Fibroblast of villous mesenchyme (primary cell): ENCODE measurements around the gene MFSD8. TPM values are rescaled to one million over a fixed set of nuclear protein-coding genes. Genes with fewer than 3 reads are reported as not detected.
"Not testable (repeated sequence)": the region's sequence is repeated elsewhere in the genome, so short reads cannot be mapped to it uniquely, and the experiment has no call there.

Source experiments
- DNase-seq: peaks from one replicate; pipeline ENCODE4 v3.0.0-alpha.2; 2010; ENCODE audit warnings: low read depth
- H3K4me3 ChIP-seq: 2 replicates; pipeline ENCODE4 v1.5.1; 2011; ENCODE audit warnings: low read depth, mild to moderate bottlenecking, low read length
- total RNA-seq: library from RNA; depleted of rRNA; stranded (reverse); fragments of >200 nt; gene quantifications from 2 replicates; pipeline ENCODE4 v1.2.3, GENCODE V29; 2012
- TF ChIP-seq, protein P1 (sequence below): IDR thresholded peaks from 2 replicates; pipeline ENCODE4 v1.5.1; 2012; ENCODE audit warnings: low read depth, mild to moderate bottlenecking, low read length; ENCODE audit not compliant: insufficient read depth

MFSD8 gene
- total RNA-seq, 1 donor: 28.1 TPM

DNA sequence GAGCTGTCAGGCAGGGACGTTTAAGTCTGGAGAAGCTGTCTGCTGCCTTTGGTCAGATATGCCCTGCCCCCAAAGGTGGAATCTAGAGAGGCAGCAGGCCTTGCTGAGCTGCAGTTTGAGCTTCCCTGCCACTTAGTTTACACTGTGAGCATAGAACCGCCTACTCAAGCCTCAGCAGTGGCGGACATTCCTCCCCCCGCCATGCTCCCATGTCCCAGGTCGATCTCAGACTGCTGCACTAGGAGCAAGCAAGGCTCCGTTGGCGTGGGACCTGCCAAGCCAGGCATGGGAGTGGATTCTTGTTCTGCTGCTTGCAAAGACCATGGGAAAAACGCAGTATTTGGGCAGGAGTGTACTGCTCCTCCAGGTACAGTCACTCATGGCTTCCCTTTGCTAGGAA lies 59.9 kb downstream of the MFSD8 start:
- TF ChIP-seq, protein P1, sequence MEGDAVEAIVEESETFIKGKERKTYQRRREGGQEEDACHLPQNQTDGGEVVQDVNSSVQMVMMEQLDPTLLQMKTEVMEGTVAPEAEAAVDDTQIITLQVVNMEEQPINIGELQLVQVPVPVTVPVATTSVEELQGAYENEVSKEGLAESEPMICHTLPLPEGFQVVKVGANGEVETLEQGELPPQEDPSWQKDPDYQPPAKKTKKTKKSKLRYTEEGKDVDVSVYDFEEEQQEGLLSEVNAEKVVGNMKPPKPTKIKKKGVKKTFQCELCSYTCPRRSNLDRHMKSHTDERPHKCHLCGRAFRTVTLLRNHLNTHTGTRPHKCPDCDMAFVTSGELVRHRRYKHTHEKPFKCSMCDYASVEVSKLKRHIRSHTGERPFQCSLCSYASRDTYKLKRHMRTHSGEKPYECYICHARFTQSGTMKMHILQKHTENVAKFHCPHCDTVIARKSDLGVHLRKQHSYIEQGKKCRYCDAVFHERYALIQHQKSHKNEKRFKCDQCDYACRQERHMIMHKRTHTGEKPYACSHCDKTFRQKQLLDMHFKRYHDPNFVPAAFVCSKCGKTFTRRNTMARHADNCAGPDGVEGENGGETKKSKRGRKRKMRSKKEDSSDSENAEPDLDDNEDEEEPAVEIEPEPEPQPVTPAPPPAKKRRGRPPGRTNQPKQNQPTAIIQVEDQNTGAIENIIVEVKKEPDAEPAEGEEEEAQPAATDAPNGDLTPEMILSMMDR: no peak

DNA sequence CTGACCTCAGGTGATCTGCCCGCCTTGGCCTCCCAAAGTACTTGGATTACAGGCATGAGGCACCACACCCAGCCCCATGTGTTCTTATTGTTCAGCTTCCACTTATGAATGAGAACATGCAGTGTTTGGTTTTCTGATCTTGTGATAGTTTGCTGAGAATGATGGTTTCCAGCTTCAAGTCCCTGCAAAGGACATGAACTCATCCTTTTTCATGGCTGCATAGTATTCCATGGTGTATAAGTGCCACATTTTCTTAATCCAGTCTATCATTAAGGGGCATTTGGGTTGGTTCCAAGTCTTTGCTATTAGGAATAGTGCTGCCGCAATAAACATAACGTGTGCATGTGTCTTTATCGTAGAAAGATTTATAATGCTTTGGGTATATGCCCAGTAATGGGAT lies 65.3 kb downstream of the MFSD8 start:
- DNase-seq, H3K4me3 ChIP-seq: not testable (repeated sequence)

More for the DNA sequence above, 59.9 kb downstream of the MFSD8 start:
- DNase-seq: no peak
- H3K4me3 ChIP-seq: no peak overlapping the region

DNA sequence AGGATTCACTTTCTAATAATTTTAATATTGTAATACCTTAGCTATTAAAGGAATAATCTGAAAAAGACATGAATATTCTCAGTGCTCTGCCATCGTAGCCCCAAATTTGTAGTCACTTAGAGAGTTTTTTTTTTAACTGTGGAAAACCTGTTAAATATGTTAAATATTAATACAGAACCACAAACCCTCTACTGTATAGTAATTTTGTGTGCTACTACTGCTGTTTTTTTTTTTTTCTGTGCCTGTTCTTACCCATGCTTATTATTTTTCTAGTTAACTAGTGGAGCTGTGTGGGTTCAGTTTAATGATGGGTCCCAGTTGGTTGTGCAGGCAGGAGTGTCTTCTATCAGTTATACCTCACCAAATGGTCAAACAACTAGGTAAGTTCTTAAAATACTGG lies 68.4 kb downstream of the MFSD8 start:
- DNase-seq: no peak
- H3K4me3 ChIP-seq: no peak overlapping the region
- TF ChIP-seq, protein P1: no peak

DNA sequence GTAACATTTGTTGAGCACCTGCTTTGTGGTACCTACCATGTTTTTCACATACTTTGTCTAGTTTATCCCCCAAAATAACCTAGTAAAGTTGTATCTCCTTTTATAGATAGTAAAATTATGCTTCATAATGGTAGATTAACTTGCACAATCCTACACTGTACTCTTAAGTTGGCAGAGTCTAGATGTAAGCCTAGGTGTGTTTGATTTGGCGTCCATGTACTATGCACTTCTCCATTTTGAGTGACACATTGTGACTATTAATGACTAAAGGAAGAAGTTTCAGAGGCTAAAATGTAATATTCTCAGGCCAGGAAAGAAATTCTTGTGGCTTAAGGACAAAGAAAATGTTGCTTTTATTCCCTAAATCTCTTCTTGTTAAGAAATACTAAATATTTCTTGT lies 68.9 kb downstream of the MFSD8 start:
- no peak for DNase-seq
- TF ChIP-seq, protein P1: no peak

DNA sequence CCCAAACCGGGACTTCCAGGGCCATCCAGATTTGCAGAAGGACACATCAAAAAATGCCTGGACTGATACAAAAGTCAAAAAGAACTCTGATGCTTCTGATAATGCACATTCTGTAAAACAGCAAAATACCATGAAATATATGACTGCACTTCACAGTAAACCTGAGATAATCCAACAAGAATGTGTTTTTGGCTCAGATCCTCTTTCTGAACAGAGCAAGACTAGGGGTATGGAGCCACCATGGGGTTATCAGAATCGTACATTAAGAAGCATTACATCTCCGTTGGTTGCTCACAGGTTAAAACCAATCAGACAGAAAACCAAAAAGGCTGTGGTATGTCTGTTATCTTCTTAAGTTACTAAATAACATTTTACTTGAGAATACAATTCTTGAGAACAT lies 75.1 kb downstream of the MFSD8 start:
- TF ChIP-seq, protein P1: no peak
- H3K4me3 ChIP-seq: no peak overlapping the region
- no peak for DNase-seq

More for the DNA sequence above, 68.9 kb downstream of the MFSD8 start:
- no peak overlapping the region for H3K4me3 ChIP-seq

DNA sequence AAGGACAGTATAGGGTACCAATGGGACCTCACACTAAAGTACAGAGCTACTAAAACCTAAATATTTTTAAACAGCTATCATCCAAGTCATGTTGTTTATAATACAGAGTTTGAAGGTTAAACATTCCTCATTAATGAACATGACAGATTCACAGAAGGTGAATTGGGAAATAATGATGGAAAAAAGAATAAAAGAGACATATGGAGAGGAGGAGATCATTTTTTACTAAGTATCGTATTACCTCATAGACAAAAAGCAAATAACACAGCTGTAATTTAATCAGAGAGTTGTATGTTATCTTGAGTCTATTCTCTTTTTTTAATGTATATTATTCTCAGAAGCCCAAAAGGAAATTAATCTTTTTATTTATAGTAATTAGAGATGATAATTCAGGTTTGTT lies 76.4 kb downstream of the MFSD8 start:
- TF ChIP-seq, protein P1: no peak
- DNase-seq: peak; percentile 24
- no peak overlapping the region for H3K4me3 ChIP-seq

DNA sequence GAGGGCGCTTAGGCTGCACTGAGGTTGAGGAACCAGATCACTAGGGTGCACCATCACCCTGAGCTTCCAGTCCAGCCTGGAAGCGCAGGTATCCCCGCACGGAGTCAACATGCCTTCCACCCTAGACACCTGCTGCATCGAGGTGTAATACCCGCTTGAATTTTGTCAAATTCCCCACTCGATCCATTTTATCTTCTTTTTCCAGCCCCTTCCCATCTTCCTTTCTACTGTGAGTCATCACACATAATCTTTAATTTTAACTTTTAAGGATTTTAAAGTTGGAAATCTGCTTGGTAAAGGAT lies 83.5 kb downstream of the MFSD8 start:
- no peak for DNase-seq
- TF ChIP-seq, protein P1: no peak
- H3K4me3 ChIP-seq: peak overlapping the region; percentile 88
